Loucy (cell line): Measurements from ENCODE around the gene PKD1L1.

Experiments
- H2AFZ ChIP-seq: fragments of 200-600 bp; sonication (generic); 2 replicates; pipeline ENCODE4 v1.6.0; 2016; ENCODE audit warnings: antibody characterized with exemption, mild to moderate bottlenecking, low read length, moderate library complexity
- H3F3A ChIP-seq: fragments of 200-600 bp; 2 replicates; pipeline ENCODE4 v1.6.0; 2016; ENCODE audit warnings: antibody characterized with exemption, low read depth, mild to moderate bottlenecking
- H3K27me3 ChIP-seq: fragments of 200-600 bp; sonication (generic); 2 replicates; pipeline ENCODE4 v1.6.1; 2014; ENCODE audit warnings: low read length, mild to moderate bottlenecking; ENCODE audit not compliant: insufficient read depth, poor library complexity, severe bottlenecking
- H3K36me3 ChIP-seq: fragments of 200-600 bp; sonication (generic); 2 replicates; pipeline ENCODE4 v1.6.1; 2016; ENCODE audit warnings: low read length; ENCODE audit not compliant: insufficient read depth
- H3K4me1 ChIP-seq: fragments of 200-600 bp; sonication (generic); 2 replicates; pipeline ENCODE4 v1.5.1; 2014; ENCODE audit warnings: low read length, mild to moderate bottlenecking; ENCODE audit not compliant: insufficient read depth, poor library complexity, severe bottlenecking
- H3K4me2 ChIP-seq: fragments of 200-600 bp; sonication (generic); 2 replicates; pipeline ENCODE4 v1.6.0; 2014; ENCODE audit warnings: antibody characterized with exemption, low read length, low read depth, mild to moderate bottlenecking; ENCODE audit not compliant: poor library complexity, severe bottlenecking
- H3K4me3 ChIP-seq: fragments of 200-600 bp; sonication (generic); 2 replicates; pipeline ENCODE4 v1.5.1; 2014; ENCODE audit warnings: low read length, mild to moderate bottlenecking, mixed read lengths; ENCODE audit not compliant: poor library complexity, severe bottlenecking
- H3K79me2 ChIP-seq: fragments of 200-600 bp; sonication (generic); 2 replicates; pipeline ENCODE4 v1.6.1; 2014; ENCODE audit warnings: low read length; ENCODE audit not compliant: insufficient read depth
- H3K9ac ChIP-seq: fragments of 200-600 bp; sonication (generic); 2 replicates; pipeline ENCODE4 v1.6.0; 2014; ENCODE audit warnings: mild to moderate bottlenecking, low read depth, low read length, moderate library complexity; ENCODE audit not compliant: poor library complexity, severe bottlenecking
- H3K9me2 ChIP-seq: fragments of 200-600 bp; sonication (generic); replicated peaks from 2 replicates; pipeline ENCODE4 v1.6.1; 2016; ENCODE audit warnings: low read depth, low read length, mixed read lengths
- H3K9me3 ChIP-seq: fragments of 200-600 bp; sonication (generic); 2 replicates; pipeline ENCODE4 v1.6.1; 2014; ENCODE audit warnings: mild to moderate bottlenecking, antibody characterized with exemption, low read length, low read depth; ENCODE audit not compliant: insufficient read depth
- H4K20me1 ChIP-seq: fragments of 200-600 bp; sonication (generic); 2 replicates; pipeline ENCODE4 v1.6.0; 2014; ENCODE audit warnings: antibody characterized with exemption, low read length, mild to moderate bottlenecking; ENCODE audit not compliant: insufficient read depth, poor library complexity, severe bottlenecking
- CTCF ChIP-seq: fragments of 200-600 bp; sonication (generic); conservative IDR thresholded peaks from 2 replicates; pipeline ENCODE4 v1.5.1; 2014; ENCODE audit warnings: mild to moderate bottlenecking, antibody characterized with exemption, low read length
- EZH2phosphoT487 ChIP-seq: fragments of 200-600 bp; IDR thresholded peaks from 2 replicates; pipeline ENCODE4 v1.6.1; 2018; ENCODE audit warnings: antibody characterized with exemption, mild to moderate bottlenecking, moderate library complexity, borderline replicate concordance

PKD1L1 gene

GRCh38 chr7:47953822-47954221 lies 5.6 kb upstream of the PKD1L1 start:
- H3K27me3 ChIP-seq = no peaks in the 10 kb centered on the region
- no peaks in the 10 kb centered on the region for H3K79me2 ChIP-seq
- H3K4me3 ChIP-seq = no peak overlapping the region
- TF ChIP-seq CTCF (no peak), EZH2phosphoT487 (no peak)
- H3K36me3 ChIP-seq = no peaks in the 10 kb centered on the region
- no peak overlapping the region for H3K9ac ChIP-seq
- no peaks in the 10 kb centered on the region for H3K4me1 ChIP-seq
- no peaks in the 10 kb centered on the region for H3K9me3 ChIP-seq
- no peak overlapping the region for H2AFZ ChIP-seq
- no peak overlapping the region for H3K4me2 ChIP-seq
- no peaks in the 10 kb centered on the region for H4K20me1 ChIP-seq
- H3F3A ChIP-seq = no peaks in the 10 kb centered on the region
- no peaks in the 10 kb centered on the region for H3K9me2 ChIP-seq

- no peaks in the 10 kb centered on the region for H3K9me3 ChIP-seq
- no peaks in the 10 kb centered on the region for H3K79me2 ChIP-seq
- TF ChIP-seq EZH2phosphoT487 (no peak), CTCF (no peak)
- no peaks in the 10 kb centered on the region for H3K4me1 ChIP-seq
- no peaks in the 10 kb centered on the region for H3K27me3 ChIP-seq
- H3K9me2 ChIP-seq = no peaks in the 10 kb centered on the region
- no peaks in the 10 kb centered on the region for H3K36me3 ChIP-seq
- H4K20me1 ChIP-seq = no peaks in the 10 kb centered on the region
- H3K9ac ChIP-seq = no peak overlapping the region
- no peaks in the 10 kb centered on the region for H3F3A ChIP-seq
- H3K4me2 ChIP-seq = no peak overlapping the region
- H3K4me3 ChIP-seq = no peak overlapping the region
- no peak overlapping the region for H2AFZ ChIP-seq
Observed at GRCh38 chr7:47952224-47952623, 4.0 kb upstream of the PKD1L1 start.

- Histone ChIP-seq H4K20me1 (no peaks in the 10 kb centered on the region), H3K9me3 (no peaks in the 10 kb centered on the region), H3K27me3 (no peaks in the 10 kb centered on the region), H3K4me2 (no peak overlapping the region), H3K9ac (no peak overlapping the region), H3K4me1 (no peaks in the 10 kb centered on the region), H3K4me3 (no peak overlapping the region), H3K79me2 (no peaks in the 10 kb centered on the region), H3K9me2 (no peaks in the 10 kb centered on the region), H2AFZ (no peak overlapping the region), H3F3A (no peaks in the 10 kb centered on the region), H3K36me3 (no peaks in the 10 kb centered on the region)
- TF ChIP-seq EZH2phosphoT487 (no peak), CTCF (no peak)
Observed at GRCh38 chr7:47951374-47951773, 3.1 kb upstream of the PKD1L1 start.
